ENCODE data around the gene TSACC.
"Not testable (repeated sequence)": the region's sequence is repeated elsewhere in the genome, so short reads cannot be mapped to it uniquely, and the experiment has no call there.

GRCh38 chr1:156352481-156352880, 14.2 kb downstream of the TSACC start:
- TF ChIP-seq CTCF, POLR2AphosphoS5 (IDR thresholded peaks at IDR 0.05): not testable (repeated sequence)

All from stomach (tissue), 4 donors.